ENCODE results near the gene SLC6A3. TPM values are rescaled to one million over a fixed set of nuclear protein-coding genes. Genes with fewer than 3 reads are reported as not detected.

The SLC6A3 gene
- polyA plus RNA-seq, 5 donors: 1.3 to 4.4 (median 3.0) TPM

- DNase-seq: no peak
Measured at GRCh38 chr5:1442222-1443145, 2.8 kb downstream of the SLC6A3 start.

GRCh38 chr5:1441166-1441865 lies 3.9 kb downstream of the SLC6A3 start:
- DNase-seq: no peak

GRCh38 chr5:1440098-1440493 lies 5.1 kb downstream of the SLC6A3 start:
- DNase-seq: no peak

GRCh38 chr5:1439388-1440097 lies 5.7 kb downstream of the SLC6A3 start:
- DNase-seq: no peak

GRCh38 chr5:1438871-1439270 lies 6.4 kb downstream of the SLC6A3 start:
- DNase-seq: no peak

- no peak for DNase-seq
Measured at GRCh38 chr5:1437876-1438559, 7.2 kb downstream of the SLC6A3 start.

- no peak for DNase-seq
Measured at GRCh38 chr5:1437226-1437829, 7.9 kb downstream of the SLC6A3 start.

- no peak for DNase-seq
Measured at GRCh38 chr5:1436681-1437080, 8.6 kb downstream of the SLC6A3 start.

- DNase-seq: no peak
Measured at GRCh38 chr5:1436036-1436435, 9.2 kb downstream of the SLC6A3 start.

GRCh38 chr5:1435369-1435768 lies 9.9 kb downstream of the SLC6A3 start:
- DNase-seq: no peak

- no peak for DNase-seq
Measured at GRCh38 chr5:1432296-1432695, 12.9 kb downstream of the SLC6A3 start.

GRCh38 chr5:1431896-1432295 lies 13.3 kb downstream of the SLC6A3 start:
- no peak for DNase-seq

- DNase-seq: no peak
Measured at GRCh38 chr5:1431021-1431811, 14.0 kb downstream of the SLC6A3 start.

- DNase-seq: no peak
Measured at GRCh38 chr5:1430121-1430795, 15.0 kb downstream of the SLC6A3 start.

GRCh38 chr5:1429496-1429895 lies 15.7 kb downstream of the SLC6A3 start:
- no peak for DNase-seq

GRCh38 chr5:1429066-1429465 lies 16.2 kb downstream of the SLC6A3 start:
- no peak for DNase-seq

GRCh38 chr5:1428107-1428506 lies 17.1 kb downstream of the SLC6A3 start:
- DNase-seq: no peak

- no peak for DNase-seq
Measured at GRCh38 chr5:1424716-1425115, 20.5 kb downstream of the SLC6A3 start.

GRCh38 chr5:1423901-1424603 lies 21.2 kb downstream of the SLC6A3 start:
- no peak for DNase-seq
